Measurements from ENCODE around the gene TOR2A.
A peak's percentile ranks its signal among the peaks of the same experiment; 100 is the strongest.
"Not testable (repeated sequence)": the region's sequence is repeated elsewhere in the genome, so short reads cannot be mapped to it uniquely, and the experiment has no call there.

The TOR2A gene

DNA sequence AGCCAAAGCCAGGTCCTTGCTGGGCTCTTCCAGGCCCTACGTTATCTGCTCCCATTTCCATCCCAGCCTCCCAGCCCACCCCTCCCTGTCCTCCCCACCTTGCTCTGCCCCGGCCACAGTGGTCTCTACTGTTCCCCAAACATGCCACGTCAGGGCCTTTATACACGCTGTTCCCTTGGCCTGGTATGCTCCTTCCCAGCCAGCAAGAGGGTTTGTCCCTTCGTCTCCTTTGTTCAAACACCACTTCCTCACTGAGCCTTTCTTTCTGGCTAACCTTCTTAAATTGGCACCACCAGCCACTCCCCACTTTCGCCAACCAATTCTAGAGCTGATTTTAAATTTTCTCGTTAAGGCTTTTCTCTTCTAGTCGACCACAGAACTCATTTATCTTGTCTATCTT is 33.6 kb upstream of the TOR2A start:
- no peak for DNase-seq

DNA sequence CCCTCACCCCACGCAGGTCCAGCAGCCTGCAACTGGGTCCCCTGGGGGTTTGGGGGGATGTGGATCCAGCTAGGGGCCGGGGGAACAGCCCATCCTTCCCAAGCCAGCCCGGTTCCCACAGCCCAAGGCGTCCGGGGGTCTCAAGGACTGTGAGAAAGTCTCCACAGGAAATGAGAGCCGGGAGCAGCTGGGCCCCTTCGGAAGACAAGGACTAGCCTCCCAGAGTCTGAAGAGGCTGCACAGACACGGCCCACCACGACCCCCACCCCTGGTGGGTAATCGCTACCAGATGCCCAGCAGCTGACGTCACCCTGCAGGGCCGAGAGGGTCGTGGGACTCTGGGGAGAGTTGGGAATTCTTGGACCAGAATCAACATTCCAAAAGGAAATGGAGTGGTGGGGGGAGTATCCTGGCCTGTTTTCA is 32.8 kb upstream of the TOR2A start:
- DNase-seq: peak; percentile 72

DNA sequence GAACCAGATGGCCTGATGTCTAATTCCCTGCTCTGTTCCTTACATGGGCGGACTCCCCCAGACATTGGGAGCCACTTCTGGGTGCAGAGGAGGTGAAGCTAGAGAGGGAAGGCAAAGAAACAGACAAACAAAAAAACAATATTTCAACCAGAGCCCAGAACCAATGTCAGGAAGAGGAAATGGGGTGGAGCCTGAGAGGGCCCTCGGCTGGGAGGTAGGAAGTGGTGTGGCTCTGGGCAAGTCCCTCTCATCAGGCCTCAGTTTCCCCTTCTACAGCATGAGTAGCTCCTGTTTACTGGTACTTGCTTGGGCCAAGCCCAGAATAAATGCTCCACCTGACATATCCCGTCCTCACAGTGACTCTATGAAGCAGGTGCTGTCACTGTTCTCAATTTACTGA is 32.3 kb upstream of the TOR2A start:
- DNase-seq: no peak

DNA sequence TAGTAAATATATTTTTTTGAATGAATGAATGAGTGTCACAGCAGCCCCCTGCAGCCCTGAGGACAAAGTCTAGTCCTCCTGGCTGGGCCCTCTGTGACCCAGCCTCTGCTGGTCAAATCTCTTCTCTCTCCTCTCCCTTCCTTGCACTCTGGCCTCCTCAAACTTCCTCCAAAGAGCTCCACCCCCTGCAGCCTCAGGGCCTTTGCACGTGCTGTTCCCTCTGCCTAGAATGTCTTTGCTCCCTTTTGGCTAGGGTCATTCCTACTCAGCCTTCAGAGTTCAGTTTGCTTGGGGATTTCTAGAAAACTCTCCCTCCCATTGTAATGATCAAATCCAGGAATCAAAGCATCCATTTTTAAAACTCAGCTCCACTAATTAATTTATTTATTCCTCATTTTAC is 30.3 kb upstream of the TOR2A start:
- no peak for DNase-seq

DNA sequence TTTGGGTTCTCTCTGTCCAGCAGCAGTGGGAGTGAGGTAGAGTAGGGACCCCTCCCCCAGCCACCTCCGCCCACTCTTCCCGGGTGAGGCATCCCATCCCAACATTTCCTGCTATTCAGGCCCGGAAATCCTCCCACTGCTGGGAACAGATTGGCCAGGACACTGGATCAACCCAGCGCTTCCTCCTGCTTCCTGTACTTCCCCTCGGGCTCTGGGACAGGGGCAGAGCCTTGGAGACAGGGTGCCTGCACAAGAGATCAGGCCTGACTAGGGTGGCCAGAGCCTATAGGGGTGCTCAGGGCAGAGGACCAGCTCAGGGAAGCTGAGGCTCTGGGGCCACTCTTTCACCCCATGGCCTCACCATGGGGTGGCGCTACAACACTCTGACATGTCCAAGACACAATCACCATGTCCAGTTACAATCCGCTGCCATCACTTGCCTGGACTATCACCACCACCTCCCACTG is 28.9 kb upstream of the TOR2A start:
- peak; percentile 17 for DNase-seq

DNA sequence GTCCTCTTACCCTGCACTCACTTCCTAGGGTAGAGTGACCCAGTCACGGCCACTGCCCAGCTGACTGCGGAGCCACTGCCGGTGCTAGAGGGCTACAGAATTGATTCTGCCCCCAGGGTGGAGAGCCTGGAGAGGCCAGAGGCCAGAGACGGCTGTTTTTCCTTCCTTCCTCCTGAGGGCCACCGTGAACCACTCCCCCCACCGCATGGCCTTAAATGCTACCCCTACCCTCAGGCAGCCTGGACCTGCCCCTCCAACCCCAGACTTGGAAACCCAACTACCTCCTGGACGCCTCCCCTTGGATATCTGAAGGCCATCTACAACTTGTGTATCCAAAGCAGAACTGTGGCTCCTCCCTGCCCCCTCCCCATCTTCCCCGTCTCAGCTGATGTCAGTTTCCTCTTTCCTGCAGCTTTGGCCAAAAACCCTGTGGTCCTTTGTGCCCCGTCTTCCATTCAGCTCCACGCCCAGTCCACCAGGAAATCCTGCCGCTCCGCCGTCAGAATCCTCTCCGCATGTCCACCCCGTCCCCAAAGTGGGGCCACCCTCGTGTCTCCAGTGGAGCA is 27.1 kb upstream of the TOR2A start:
- no peak for DNase-seq

DNA sequence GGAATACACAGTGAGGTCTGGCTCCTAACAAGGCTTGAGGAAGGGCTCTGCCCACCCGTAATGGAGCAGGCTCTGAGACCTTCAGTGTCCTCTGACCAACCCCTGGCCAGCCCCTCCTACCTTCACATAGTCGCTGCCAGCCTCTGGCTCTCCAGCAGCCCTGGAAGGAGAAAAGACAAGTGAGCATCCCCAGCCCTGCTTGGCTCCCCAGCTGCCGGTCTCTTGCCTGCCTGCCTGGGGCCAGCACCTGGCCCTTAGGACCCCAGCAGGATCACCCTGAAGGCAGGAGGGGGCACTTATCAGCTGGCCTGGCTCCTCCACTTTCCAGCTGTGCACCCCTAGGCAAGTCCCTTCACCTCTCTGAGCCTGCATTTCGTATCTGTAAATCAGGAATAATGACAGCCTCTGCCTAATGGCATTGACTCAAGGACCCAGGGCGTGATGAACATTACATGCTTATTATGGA is 26.4 kb upstream of the TOR2A start:
- no peak for DNase-seq

DNA sequence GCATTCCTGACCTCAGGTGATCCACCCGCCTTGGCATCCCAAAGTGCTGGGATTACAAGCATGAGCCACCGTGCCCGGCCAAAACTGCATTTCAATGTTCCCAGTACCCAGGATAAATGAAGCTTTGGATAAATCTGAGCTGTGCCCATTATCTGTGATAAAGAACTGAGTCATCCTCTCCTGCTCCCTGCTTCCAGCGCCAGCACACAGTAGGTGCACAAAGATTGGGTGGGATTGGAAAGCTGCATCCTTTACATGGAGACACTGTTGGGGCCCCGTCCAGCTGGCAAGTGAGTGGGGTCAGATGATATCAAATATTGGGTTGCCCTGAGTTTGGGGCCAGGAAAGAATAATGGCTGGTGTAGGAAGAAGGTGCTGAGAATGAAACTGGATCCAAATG is 26.0 kb upstream of the TOR2A start:
- DNase-seq: no peak

DNA sequence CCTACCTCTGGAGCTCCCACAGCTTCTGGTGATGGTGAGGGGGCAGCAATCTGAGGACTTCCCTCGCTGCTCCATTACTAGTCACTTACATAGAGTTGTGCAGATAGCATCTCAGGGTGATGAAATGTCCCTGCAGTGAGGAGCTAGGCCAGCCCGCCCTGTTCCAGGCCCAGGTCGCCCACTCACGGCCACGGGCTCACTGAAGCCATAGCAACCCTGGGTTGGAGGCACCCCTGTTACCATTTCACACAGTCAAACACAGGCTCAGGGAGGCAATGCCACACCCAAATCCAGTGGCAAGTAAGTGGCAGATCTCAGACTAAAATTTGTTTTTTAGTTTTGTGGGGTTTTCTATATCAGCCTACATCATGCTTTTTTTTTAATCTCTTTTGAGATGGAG is 23.7 kb upstream of the TOR2A start:
- DNase-seq: no peak

DNA sequence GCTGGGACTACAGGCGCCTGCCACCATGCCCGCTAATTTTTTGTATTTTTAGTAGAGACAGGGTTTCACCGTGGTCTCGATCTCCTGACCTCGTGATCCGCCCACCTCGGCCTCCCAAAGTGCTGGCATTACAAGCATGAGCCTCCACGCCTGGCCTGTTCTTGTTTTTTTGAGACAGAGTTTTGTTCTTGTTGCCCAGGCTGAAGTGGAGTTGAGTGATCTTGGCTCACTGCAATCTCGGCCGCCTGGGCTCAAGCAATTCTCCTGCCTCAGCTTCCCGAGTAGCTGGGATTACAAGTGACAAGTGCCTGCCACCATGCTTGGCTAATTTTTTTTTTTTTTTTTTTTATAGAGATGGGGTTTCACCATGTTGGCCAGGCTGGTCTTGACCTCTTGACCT is 21.7 kb upstream of the TOR2A start:
- DNase-seq: not testable (repeated sequence)

DNA sequence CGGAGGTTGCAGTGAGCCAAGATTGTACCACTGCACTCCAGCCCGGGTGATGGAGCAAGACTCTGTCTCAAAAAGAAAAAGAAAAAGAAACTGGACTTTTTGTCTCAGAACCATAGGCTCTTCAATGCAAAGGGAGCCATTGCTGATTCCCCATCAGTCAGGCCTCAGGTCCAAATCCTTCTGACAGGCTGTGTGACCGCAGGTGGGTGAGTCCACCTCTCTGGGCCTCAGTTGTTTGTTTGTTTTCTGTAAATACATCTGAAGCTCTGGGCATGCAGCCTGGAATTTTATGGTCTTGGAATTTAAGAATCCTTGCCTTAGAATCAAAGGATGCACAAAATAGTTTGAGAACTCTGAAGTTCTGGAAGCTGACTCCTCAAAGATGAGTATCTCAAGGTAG is 21.1 kb upstream of the TOR2A start:
- no peak for DNase-seq

DNA sequence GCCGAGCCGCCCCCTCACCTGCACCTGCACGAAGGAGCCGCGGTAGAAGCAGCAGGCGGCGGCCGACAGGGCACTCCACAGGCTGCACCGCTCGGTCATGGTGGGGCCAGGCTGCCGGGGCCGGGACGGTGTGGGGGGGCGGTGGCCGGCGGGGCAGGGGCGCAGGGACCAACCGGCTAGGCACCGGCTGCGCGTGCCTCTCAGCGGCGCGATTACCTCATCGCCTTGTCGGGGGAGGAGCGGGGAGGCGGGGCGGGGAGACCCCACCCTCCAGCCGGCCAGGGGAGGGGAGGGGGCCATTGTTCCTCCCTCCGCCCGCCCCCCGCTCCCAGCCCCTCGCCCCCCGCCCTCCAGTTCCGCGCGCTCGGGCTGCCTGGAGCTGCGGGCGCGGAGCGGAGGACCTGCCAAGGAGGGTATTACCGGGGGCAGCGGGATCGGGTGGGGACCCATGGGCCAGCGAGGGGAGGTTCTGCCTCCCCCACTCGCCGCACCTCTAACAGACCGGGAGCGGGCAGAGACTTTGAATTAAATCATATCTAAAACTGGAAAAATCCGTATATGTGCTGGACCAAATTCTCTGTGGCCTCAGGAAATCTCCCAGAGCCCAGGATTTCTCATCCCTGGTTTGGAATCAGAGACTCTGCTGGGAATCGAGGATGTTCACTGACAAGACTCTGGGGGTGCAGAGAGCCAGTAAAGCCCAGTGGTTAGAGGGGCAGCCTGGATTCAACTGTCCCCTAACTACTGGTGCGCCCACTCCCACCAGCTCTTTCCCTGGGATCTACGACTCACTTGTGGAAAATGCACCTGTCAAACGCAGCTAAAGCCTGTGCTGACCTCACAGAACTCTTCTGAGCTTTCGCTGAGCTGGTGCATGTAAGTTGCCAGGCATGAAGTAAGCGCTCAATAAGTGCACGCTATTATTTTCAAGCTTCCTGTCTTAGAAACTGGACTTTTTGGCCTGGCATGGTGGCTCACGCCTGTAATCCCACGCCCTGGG is 20.3 kb upstream of the TOR2A start:
- DNase-seq: no peak

DNA sequence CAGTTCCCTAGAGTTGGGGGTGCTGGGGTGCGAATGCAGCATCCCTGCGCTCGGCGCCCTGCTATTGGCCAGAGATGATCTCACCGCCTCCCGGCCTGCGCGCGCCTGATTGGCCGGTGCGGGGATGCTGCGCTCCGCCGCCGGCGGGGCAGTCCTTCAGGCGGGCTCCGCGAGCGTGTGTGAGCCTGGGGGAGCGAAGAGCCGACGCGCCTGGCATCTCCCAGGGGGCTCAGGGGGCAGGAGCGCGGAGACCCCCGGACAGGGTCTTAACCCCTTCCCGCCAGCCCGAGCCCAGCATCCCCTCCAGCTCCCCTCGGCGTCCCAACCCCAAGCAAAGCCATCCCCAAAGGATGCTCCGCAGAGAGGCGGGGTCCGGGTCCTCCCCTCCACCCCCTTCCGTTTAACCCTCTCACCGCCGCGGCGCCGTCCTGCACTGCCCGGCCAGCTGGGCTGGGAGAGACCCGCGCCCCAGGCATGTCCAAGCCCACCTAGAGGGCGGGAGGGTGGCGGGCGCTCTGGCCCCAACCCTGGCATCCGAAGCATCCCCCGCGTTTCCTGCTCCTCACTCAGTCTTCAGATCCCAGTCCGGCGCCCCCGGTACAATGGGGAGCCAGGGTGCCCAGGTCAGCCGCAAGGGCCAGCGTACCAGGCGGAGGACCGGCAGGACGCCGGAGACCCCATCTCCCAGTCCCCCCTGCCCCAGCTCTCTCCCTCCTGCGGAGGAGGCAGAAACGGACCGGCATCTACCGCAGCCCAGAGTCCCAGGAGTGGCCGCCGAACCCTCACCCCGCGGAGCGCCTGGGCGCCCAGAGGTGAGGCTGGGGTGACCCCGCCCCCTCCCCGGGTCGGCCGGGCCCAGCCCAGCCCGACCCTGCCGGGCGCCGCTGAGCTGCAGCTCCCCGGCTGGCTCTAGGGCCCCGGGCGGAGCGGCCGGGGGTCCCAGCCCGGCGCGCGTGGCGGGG is 19.3 kb upstream of the TOR2A start:
- no peak for DNase-seq

DNA sequence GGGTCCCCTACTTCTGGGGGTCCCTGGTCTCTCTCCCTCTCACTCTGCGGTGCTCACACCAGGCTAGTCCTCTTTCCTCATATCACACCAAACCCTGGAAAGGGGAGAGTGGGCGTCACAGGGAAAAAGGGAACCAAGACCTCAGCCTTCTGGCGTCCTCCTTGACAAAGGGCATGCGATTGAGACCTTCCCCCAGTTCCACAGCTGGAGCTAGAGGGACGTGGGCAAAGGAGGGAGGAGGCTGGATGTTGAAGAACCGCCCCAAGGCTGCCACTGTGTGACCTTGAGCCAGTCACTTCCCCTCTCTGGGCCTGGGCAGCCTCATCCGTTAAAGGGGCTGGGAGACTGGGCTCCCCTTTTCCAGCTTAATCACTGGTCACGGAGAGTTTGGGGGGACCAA is 18.5 kb upstream of the TOR2A start:
- DNase-seq: no peak

DNA sequence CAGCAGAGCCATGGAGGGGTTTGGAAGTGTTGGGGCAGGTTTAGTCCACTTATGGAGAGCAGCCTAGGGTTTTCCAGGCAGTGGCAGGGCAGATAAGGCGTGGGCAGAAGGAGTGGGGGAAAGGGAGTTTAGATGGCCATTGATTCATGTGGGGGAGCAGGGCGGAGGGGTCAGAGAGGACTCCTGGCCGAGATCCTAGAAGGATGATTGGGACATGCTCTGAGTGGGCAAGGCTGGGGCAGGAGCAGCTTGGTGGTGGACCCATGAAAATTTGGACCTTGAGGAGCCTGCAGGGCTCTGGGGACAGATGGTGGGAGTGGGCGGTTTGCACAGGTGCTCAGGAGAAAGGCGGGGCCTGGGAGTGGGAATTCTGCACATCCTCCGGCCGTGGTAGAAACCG is 18.1 kb upstream of the TOR2A start:
- no peak for DNase-seq

DNA sequence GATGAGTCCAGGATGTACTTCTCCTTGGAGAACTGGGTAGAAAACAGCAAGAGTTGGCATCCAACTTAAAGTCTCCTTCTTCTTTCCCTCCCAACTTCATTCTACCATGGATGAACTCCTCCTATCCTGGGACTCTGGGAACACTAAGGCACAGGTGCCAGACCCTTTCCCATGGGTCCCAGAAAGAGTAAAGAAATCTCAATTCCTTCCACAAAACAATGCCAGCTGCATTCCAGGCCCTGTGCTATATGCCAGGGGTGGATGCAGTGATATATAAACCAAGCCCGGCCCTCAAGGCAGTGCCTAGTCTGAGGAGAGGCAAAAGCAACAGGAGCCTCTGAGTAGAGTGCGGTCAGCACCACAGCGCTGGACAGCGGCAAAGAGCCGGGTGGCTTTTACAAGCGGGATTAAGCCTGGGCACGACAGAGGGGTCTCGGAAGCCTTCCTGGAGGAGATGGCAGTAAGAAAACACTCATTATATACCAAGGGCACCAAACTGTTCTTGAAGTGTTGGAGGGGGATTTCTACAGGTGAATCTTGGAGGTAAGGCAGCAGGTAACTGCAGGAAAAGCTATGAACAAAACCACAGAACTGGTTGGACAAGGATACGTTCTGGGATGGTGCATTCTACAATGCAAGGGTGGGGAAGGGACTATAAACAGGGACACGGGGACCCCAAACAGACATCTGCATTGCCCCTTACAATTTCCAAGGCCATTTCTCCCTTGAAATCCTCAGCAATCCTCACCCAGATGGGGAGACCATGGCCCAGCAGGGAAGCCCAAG is 16.4 kb upstream of the TOR2A start:
- no peak for DNase-seq

DNA sequence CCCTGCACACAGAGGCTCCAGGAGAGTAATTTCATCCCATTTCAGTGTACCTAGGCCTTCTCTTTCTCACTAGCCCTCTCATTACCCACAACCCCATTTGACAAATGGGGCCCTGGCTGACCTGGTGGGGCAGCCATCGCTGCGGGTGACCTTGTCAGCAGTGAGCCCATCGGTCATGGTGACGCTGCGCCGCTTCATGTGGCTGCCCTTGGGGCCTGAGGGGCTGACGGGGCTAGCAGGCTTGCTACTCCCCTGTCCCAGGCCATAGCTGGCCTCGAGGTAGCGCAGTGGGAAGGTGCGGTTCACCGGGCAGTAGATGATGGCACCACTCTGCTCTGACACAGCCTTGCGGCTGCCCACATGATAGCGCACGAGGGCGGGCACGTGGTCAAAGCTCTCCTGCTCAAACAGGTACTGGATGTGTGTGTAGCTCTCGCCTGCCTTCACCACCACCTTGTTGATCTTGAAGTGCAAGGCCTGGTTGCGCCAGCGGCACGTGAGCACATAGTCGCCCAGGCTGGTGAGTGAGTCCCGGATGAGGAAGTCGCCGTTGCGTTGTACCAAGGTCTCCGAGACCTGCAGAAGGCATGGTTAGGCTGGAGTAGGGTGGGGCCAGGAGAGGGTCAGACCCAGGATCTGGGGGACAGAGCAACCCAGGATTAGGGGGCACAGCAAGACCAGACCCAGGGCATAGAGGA is 14.1 kb upstream of the TOR2A start:
- DNase-seq: no peak

DNA sequence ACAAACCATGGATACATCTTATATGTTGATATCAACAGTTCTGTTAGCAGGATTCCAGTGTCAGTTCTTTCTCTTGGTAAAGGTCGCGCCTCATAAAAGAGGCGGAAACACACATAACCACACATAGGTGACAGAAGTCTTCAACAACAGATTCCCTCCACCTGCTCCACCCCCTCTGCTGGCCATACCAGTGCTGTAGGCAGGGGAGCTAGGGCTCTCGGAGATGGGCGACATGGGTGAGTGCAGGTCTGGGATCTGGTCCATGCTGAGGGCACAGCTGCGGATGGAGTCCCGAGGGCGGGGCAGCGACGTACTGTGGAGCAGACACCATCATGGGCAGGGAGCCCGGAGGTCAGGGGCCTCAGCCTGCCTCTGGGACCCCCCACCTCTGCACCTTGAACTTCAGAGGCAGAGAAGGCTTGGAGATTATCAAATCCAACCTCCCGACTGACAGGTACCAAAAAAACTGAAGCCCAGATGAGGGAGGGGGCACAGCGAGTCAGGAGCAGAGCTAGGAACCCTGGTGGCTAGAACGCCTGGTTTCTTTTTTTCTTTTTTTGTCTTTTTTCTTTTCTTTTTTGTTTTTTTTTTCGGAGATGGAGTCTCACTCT is 12.0 kb upstream of the TOR2A start:
- DNase-seq: no peak

DNA sequence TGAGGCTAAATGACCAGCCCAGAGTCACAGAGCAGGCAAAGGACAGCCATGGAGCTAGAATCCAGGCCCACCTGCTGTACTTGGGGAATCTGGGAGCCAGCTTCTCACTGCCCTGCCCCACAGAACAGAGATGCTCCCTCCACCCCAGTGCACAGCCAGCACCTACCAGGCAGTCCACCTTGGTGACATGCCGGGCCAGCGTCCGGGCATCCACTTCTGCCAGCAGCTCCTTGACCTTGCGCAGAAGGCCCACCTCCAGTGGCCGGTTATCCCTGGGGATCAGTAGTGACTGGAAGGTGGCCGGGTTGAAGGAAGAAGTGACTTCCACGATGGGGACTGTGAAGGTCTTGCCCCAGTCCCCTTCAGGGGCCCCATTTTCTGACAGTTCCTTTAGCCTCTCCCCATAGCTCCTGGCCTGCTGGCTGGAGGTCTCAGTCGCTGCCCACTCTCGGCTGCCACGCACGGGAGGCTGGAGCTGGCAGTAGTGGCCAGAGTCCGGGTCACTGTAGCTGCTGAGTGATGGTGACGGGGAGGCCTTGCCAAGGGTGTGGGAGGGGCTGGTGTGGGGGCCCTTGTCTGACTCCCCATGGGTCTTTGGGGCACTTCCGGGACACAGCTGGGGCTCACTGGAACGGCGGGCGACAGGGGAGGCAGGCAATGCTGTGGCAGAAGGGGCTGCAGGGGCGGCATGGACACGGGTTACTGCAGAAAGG is 9.5 kb upstream of the TOR2A start:
- no peak for DNase-seq

DNA sequence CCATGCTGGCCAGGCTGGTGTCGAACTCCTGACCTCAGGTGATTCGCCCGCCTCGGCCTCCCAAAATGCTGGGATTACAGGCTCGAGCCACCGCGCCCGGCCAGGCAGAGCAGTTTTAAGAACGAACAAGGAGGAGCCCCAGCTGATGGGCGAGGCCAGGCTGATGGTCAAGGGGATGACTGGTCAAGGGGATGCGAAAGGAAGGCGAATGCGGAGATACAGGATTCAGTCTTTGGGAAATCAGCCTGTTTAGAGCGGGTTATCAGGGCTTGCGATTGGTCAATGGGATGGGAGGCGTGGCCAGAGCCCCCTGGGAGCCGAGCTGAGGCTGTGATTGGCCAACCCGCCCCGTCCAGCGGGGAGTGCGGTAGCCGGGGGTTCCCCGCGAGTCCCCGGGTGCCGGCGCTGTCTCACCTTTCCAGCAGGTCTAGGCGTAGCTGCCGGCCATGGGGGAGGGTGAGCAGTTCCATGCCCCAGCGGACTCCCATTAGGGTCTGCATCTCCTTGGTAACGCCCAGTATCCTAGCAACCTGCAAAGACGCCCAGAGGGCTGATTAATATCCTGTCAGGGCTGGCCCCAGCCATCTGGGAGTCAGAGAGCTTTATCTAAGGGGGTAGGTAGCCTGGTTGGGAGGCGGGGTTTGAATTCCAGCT is 7.5 kb upstream of the TOR2A start:
- peak; percentile 76 for DNase-seq
